ENCODE results near the gene CDH23. TPM values are rescaled to one million over a fixed set of nuclear protein-coding genes. Genes with fewer than 3 reads are reported as not detected.

The CDH23 gene
- total and polyA plus RNA-seq, 2 donors (not counting 1 experiment from before 2014, with no cell fraction given) = 0.37 to 0.89 TPM

GRCh38 chr10:71812016-71812912 is 415.5 kb downstream of the CDH23 start:
- Histone ChIP-seq H3K4me1 (ENCODE audit: control insufficient read depth in 2 of 2, insufficient read depth in 2 of 2, low read length in 2 of 2) (peaks cover 5 to 11% of the 10 kb centered on the region in 2 donors), H3K27me3 (replicated peaks in 1 of 4; ENCODE audit: control extremely low read depth in 1 of 4, control insufficient read depth in 3 of 4, insufficient read depth in 4 of 4, low read length in 3 of 4) (no peaks in the 10 kb centered on the region), H3K9me3 (ENCODE audit: control extremely low read depth in 1 of 3, control insufficient read depth in 2 of 3, insufficient read depth in 1 of 3, low read length in 2 of 3) (no peaks in the 10 kb centered on the region), H3K79me2 (ENCODE audit: control insufficient read depth, insufficient read depth, low read length) (no peaks in the 10 kb centered on the region), H3K4me3 (ENCODE audit: control extremely low read depth in 1 of 5, extremely low read depth in 1 of 5, insufficient read depth in 1 of 5, low read depth in 2 of 5, low read length in 4 of 5) (no peak overlapping the region), H2AFZ (ENCODE audit: insufficient read depth, low read depth, low read length, poor library complexity, severe bottlenecking) (no peak overlapping the region), H3K36me3 (replicated peaks in 1 of 2; ENCODE audit: control extremely low read depth in 1 of 2, control insufficient read depth in 1 of 2, extremely low read depth in 1 of 2, insufficient read depth in 2 of 2, low read length in 1 of 2) (peaks cover 0 to 19% of the 10 kb centered on the region in 2 experiments), H4K20me1 (ENCODE audit: control insufficient read depth, insufficient read depth, low read length, poor library complexity, severe bottlenecking) (no peaks in the 10 kb centered on the region), H3K9ac (ENCODE audit: low read length) (no peak overlapping the region), H3K27ac (ENCODE audit: low read length in 2 of 2) (no peak overlapping the region), H3K4me2 (replicated peaks; ENCODE audit: low read depth, low read length, poor library complexity, severe bottlenecking) (peak overlapping the region; percentile 35)
- Mint-ChIP-seq H3K4me3 (no peak overlapping the region), H3K27me3 (peaks cover 4% of the 10 kb centered on the region), H3K4me1 (peaks cover 6% of the 10 kb centered on the region), H3K27ac (no peak overlapping the region), H3K9me3 (ENCODE audit: insufficient read depth) (no peaks in the 10 kb centered on the region)
- intact Hi-C loops (cut with micrococcal nuclease) = loop anchor here (1.0 to 5.0 kb wide), 6 partner anchors 84 to 498 kb away; partner anchors contain the start of gene SLC29A3
- 75% methylated on average over 16 of the region's 22 CpGs for WGBS (ENCODE audit: insufficient coverage)
- DNase-seq (peak; percentile 85), ATAC-seq (ENCODE audit: low read depth) (peak; percentile 93)
- CTCF ChIA-PET = interaction anchor here (0.6 to 8.6 kb wide), 49 partner anchors 11 to 509 kb away, joined by 3 to 106 read pairs (median 4); partner anchors contain the start of genes CDH23, PSAP, SLC29A3 and VSIR
- TF ChIP-seq CTCF (IDR thresholded peaks at IDR 0.05) = peak; percentile 84
- TF ChIP-seq EZH2 (IDR thresholded peaks at IDR 0.05; ENCODE audit: borderline replicate concordance, insufficient read depth, low read depth, low read length, poor library complexity, severe bottlenecking) = no peak
- POLR2A ChIA-PET = interaction anchor here (0.6 to 2.4 kb wide), 5 partner anchors 71 to 427 kb away, joined by 3 to 14 read pairs (median 7); no protein-coding TSS in a partner anchor
